ENCODE measurements around the gene WDR19. TPM values are rescaled to one million over a fixed set of nuclear protein-coding genes. Genes with fewer than 3 reads are reported as not detected.

Gene WDR19
- total RNA-seq, 1 experiment from 2014 or later = 11.9 TPM

- H3K27ac Mint-ChIP-seq (ENCODE audit: unreplicated experiment) = no peak overlapping the region
- no peaks in the 10 kb centered on the region for H3K4me1 ChIP-seq
- CTCF ChIA-PET = no interaction called here
- H3K9me3 Mint-ChIP-seq (ENCODE audit: unreplicated experiment) = peaks cover 11% of the 10 kb centered on the region
- no TSS peak for BruUV-seq (replicated peaks)
- H3K36me3 Mint-ChIP-seq (ENCODE audit: insufficient read depth, unreplicated experiment) = peaks cover 24% of the 10 kb centered on the region
- H3K4me3 ChIP-seq (ENCODE audit: low read depth, low read length) = no peak overlapping the region
- intact Hi-C loops (cut with micrococcal nuclease; ENCODE audit: unreplicated experiment) = no loop called here
- no peaks in the 10 kb centered on the region for H3K36me3 ChIP-seq (ENCODE audit: control insufficient read depth, insufficient read depth, low read length)
- H3K27me3 Mint-ChIP-seq (ENCODE audit: insufficient read depth, unreplicated experiment) = no peaks in the 10 kb centered on the region
- no peak for TF ChIP-seq CTCF (IDR thresholded peaks at IDR 0.05; ENCODE audit: insufficient read depth in 1 of 2, low read depth in 1 of 2, low read length in 1 of 2, severe bottlenecking in 1 of 2, unreplicated experiment in 1 of 2)
- DNase-seq = no peak
- no peaks in the 10 kb centered on the region for H3K27me3 ChIP-seq (replicated peaks; ENCODE audit: control insufficient read depth, insufficient read depth, low read length)
- no peaks in the 10 kb centered on the region for H3K4me1 Mint-ChIP-seq (ENCODE audit: low read depth, unreplicated experiment)
- H3K4me3 Mint-ChIP-seq (ENCODE audit: unreplicated experiment) = no peak overlapping the region
- POLR2A ChIA-PET = no interaction called here
- H3K9me3 ChIP-seq = 0 out of 2 replicates have a peak, but pooled peaks cover 5% of the 10 kb centered on the region
Observed at GRCh38 chr4:39280770-39281169, 98.4 kb downstream of the WDR19 start.

- no TSS peak for BruUV-seq (replicated peaks)
- CTCF ChIA-PET = interaction anchor here (1.1 kb wide), 1 partner anchor 103 kb away, joined by 3 read pairs; no protein-coding TSS in a partner anchor
- H3K4me1 ChIP-seq = no peaks in the 10 kb centered on the region
- Mint-ChIP-seq H3K27ac (ENCODE audit: unreplicated experiment) (no peak overlapping the region), H3K4me3 (ENCODE audit: unreplicated experiment) (no peak overlapping the region), H3K9me3 (ENCODE audit: unreplicated experiment) (peaks cover 11% of the 10 kb centered on the region), H3K4me1 (ENCODE audit: low read depth, unreplicated experiment) (no peaks in the 10 kb centered on the region), H3K36me3 (ENCODE audit: insufficient read depth, unreplicated experiment) (peaks cover 46% of the 10 kb centered on the region), H3K27me3 (ENCODE audit: insufficient read depth, unreplicated experiment) (no peaks in the 10 kb centered on the region)
- no peaks in the 10 kb centered on the region for H3K36me3 ChIP-seq (ENCODE audit: control insufficient read depth, insufficient read depth, low read length)
- no peak for TF ChIP-seq CTCF (IDR thresholded peaks at IDR 0.05; ENCODE audit: insufficient read depth in 1 of 2, low read depth in 1 of 2, low read length in 1 of 2, severe bottlenecking in 1 of 2, unreplicated experiment in 1 of 2)
- H3K27me3 ChIP-seq (replicated peaks; ENCODE audit: control insufficient read depth, insufficient read depth, low read length) = no peaks in the 10 kb centered on the region
- H3K9me3 ChIP-seq = 0 out of 2 replicates have a peak, but pooled peaks cover 5% of the 10 kb centered on the region
- intact Hi-C loops (cut with micrococcal nuclease; ENCODE audit: unreplicated experiment) = no loop called here
- no peak for DNase-seq
- H3K4me3 ChIP-seq (ENCODE audit: low read depth, low read length) = no peak overlapping the region
- POLR2A ChIA-PET = no interaction called here
Observed at GRCh38 chr4:39285111-39285795, 102.9 kb downstream of the WDR19 start.

- no peaks in the 10 kb centered on the region for H3K4me1 Mint-ChIP-seq (ENCODE audit: low read depth, unreplicated experiment)
- no peak overlapping the region for H3K27ac Mint-ChIP-seq (ENCODE audit: unreplicated experiment)
- BruUV-seq (replicated peaks) = no TSS peak
- H3K4me3 Mint-ChIP-seq (ENCODE audit: unreplicated experiment) = no peak overlapping the region
- intact Hi-C loops (cut with micrococcal nuclease; ENCODE audit: unreplicated experiment) = no loop called here
- Histone ChIP-seq H3K9me3 (0 out of 2 replicates have a peak, but pooled peaks cover 5% of the 10 kb centered on the region), H3K36me3 (ENCODE audit: control insufficient read depth, insufficient read depth, low read length) (no peaks in the 10 kb centered on the region), H3K27me3 (replicated peaks; ENCODE audit: control insufficient read depth, insufficient read depth, low read length) (no peaks in the 10 kb centered on the region), H3K4me3 (ENCODE audit: low read depth, low read length) (no peak overlapping the region), H3K4me1 (no peaks in the 10 kb centered on the region)
- H3K36me3 Mint-ChIP-seq (ENCODE audit: insufficient read depth, unreplicated experiment) = peaks cover 48% of the 10 kb centered on the region
- no peak for TF ChIP-seq CTCF (IDR thresholded peaks at IDR 0.05; ENCODE audit: insufficient read depth in 1 of 2, low read depth in 1 of 2, low read length in 1 of 2, severe bottlenecking in 1 of 2, unreplicated experiment in 1 of 2)
- H3K9me3 Mint-ChIP-seq (ENCODE audit: unreplicated experiment) = peaks cover 11% of the 10 kb centered on the region
- POLR2A ChIA-PET = no interaction called here
- H3K27me3 Mint-ChIP-seq (ENCODE audit: insufficient read depth, unreplicated experiment) = no peaks in the 10 kb centered on the region
- CTCF ChIA-PET = no interaction called here
- no peak for DNase-seq
Observed at GRCh38 chr4:39285853-39286252, 103.5 kb downstream of the WDR19 start.

Data from Caco-2 (cell line).